SK-N-SH treated with all-trans-retinoic acid at 6 μM for 48 hours (cell line): Measurements from ENCODE around the gene PGM1.
"Not testable (repeated sequence)": the region's sequence is repeated elsewhere in the genome, so short reads cannot be mapped to it uniquely, and the experiment has no call there.

Source experiments
- ATAC-seq: fragments of 200-7000 bp; cut with Tn5 transposase; 3 replicates; pipeline ENCODE4 v1.9.1; 2020; ENCODE audit warnings: mild to moderate bottlenecking, moderate library complexity
- ARNTL ChIP-seq: fragments of 450-650 bp; formaldehyde crosslinking; IDR thresholded peaks from 2 replicates; pipeline ENCODE4 v1.5.0; 2020; ENCODE audit warnings: low read depth, mild to moderate bottlenecking, moderate library complexity, borderline replicate concordance
- BACH2 ChIP-seq: fragments of 250-450 bp; sonication (Bioruptor Pico); IDR thresholded peaks from 2 replicates; pipeline ENCODE4 v1.9.0; 2021; ENCODE audit warnings: mild to moderate bottlenecking, borderline replicate concordance
- CSDC2 ChIP-seq: fragments of 250-450 bp; sonication (Bioruptor Pico); IDR thresholded peaks from 2 replicates; pipeline ENCODE4 v1.5.0; 2020; ENCODE audit warnings: mild to moderate bottlenecking, moderate library complexity
- ESRRG ChIP-seq: fragments of 250-450 bp; sonication (Bioruptor Pico); IDR thresholded peaks from 2 replicates; pipeline ENCODE4 v1.6.1; 2021; ENCODE audit warnings: mild to moderate bottlenecking
- GLIS3 ChIP-seq: fragments of 250-450 bp; sonication (Bioruptor Pico); IDR thresholded peaks from 2 replicates; pipeline ENCODE4 v1.5.0; 2020; ENCODE audit warnings: mild to moderate bottlenecking, moderate library complexity
- ISL1 ChIP-seq: fragments of 250-450 bp; sonication (Bioruptor Pico); IDR thresholded peaks from 2 replicates; pipeline ENCODE4 v2.1.2; 2022; ENCODE audit warnings: mild to moderate bottlenecking, moderate library complexity
- OSR1 ChIP-seq: fragments of 250-450 bp; sonication (Bioruptor Pico); IDR thresholded peaks from 2 replicates; pipeline ENCODE4 v1.8.0; 2022; ENCODE audit warnings: moderate library complexity, mild to moderate bottlenecking, inconsistent platforms
- PPARA ChIP-seq: fragments of 250-450 bp; sonication (Bioruptor Pico); IDR thresholded peaks from 2 replicates; pipeline ENCODE4 v1.5.0; 2020; ENCODE audit warnings: mild to moderate bottlenecking, borderline replicate concordance
- RARB ChIP-seq: fragments of 250-450 bp; sonication (Bioruptor Pico); IDR thresholded peaks from 2 replicates; pipeline ENCODE4 v1.8.0; 2021; ENCODE audit warnings: mild to moderate bottlenecking, moderate library complexity
- SNAI2 ChIP-seq: fragments of 250-450 bp; sonication (Bioruptor Pico); IDR thresholded peaks from 2 replicates; pipeline ENCODE4 v1.5.0; 2020; ENCODE audit warnings: mild to moderate bottlenecking, moderate library complexity
- TCF4 ChIP-seq: fragments of 250-450 bp; sonication (Bioruptor Pico); IDR thresholded peaks from 2 replicates; pipeline ENCODE4 v1.8.0; 2021; ENCODE audit warnings: mild to moderate bottlenecking, moderate library complexity, borderline replicate concordance
- ZC3H10 ChIP-seq: fragments of 250-450 bp; sonication (Bioruptor Pico); IDR thresholded peaks from 2 replicates; pipeline ENCODE4 v1.5.1; 2021; ENCODE audit warnings: mild to moderate bottlenecking, moderate library complexity
- ZFP3 ChIP-seq: fragments of 250-450 bp; sonication (Bioruptor Pico); IDR thresholded peaks from 2 replicates; pipeline ENCODE4 v1.5.0; 2020; ENCODE audit warnings: mild to moderate bottlenecking, moderate library complexity
- ZFP30 ChIP-seq: fragments of 450-650 bp; formaldehyde crosslinking; IDR thresholded peaks from 2 replicates; pipeline ENCODE4 v1.5.0; 2022; ENCODE audit warnings: mild to moderate bottlenecking, moderate library complexity
- ZNF565 ChIP-seq: fragments of 450-650 bp; formaldehyde crosslinking; conservative IDR thresholded peaks from 2 replicates; pipeline ENCODE4 v1.5.0; 2020; ENCODE audit warnings: low read depth, mild to moderate bottlenecking, moderate library complexity
- ZNF70 ChIP-seq: fragments of 450-650 bp; formaldehyde crosslinking; IDR thresholded peaks from 2 replicates; pipeline ENCODE4 v1.5.0; 2020; ENCODE audit warnings: mild to moderate bottlenecking, moderate library complexity
- ZNF8 ChIP-seq: fragments of 450-650 bp; formaldehyde crosslinking; IDR thresholded peaks from 2 replicates; pipeline ENCODE4 v1.5.0; 2020; ENCODE audit warnings: mild to moderate bottlenecking, moderate library complexity
- TF ChIP-seq, protein P1 (sequence below): fragments of 250-450 bp; sonication (Bioruptor Pico); IDR thresholded peaks from 2 replicates; pipeline ENCODE4 v1.5.1; 2021; ENCODE audit warnings: mild to moderate bottlenecking, moderate library complexity
- TF ChIP-seq, protein P2 (sequence below): fragments of 250-450 bp; sonication (Bioruptor Pico); IDR thresholded peaks from 2 replicates; pipeline ENCODE4 v1.5.0; 2020; ENCODE audit warnings: mild to moderate bottlenecking, moderate library complexity
- TF ChIP-seq, protein P3 (sequence below): fragments of 250-450 bp; sonication (Bioruptor Pico); IDR thresholded peaks from 2 replicates; pipeline ENCODE4 v1.5.1; 2020; ENCODE audit warnings: low read depth, mild to moderate bottlenecking, moderate library complexity
- TF ChIP-seq, protein P4 (sequence below): fragments of 250-450 bp; sonication (Bioruptor Pico); IDR thresholded peaks from 2 replicates; pipeline ENCODE4 v1.8.0; 2021; ENCODE audit warnings: low read depth, mild to moderate bottlenecking, moderate library complexity, borderline replicate concordance
- TF ChIP-seq, protein P5 (sequence below): fragments of 250-450 bp; sonication (Bioruptor Pico); IDR thresholded peaks from 2 replicates; pipeline ENCODE4 v1.8.0; 2020; ENCODE audit warnings: mild to moderate bottlenecking, moderate library complexity, borderline replicate concordance

PGM1 gene

DNA sequence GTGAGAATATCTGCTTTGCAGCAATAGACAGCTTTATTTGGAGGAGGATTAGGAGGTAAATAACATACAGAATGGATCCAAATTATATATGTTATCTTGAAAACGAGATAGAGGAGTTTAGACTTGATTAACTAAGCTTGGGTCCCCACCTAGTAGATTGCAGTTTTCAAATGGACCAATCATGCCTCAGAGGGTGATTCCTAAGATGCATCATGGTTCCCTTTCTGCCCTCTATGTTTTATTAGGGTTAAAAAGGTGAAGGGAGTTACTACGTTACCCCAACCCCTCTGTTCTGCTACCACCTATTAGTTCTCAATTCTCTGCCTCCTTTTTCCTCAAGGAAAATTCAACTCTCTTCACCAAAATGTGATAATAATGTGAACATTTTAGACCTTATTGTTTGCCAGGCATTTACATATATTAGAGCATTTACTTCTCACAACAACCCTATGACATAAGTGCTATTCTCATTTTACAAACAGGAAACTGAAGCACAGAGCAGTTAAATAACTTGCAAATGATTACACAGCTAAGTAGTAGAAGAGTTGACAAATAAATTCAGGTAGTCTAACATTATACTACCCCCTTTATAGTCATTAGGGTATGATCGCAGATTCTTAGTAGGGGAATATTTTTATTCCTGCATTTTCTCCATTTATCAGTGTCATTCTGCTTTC is 23.4 kb upstream of the PGM1 start:
- TF ChIP-seq RARB, result no peak
- no peak for TF ChIP-seq CSDC2 (CRISPR knock-in tag)
- TF ChIP-seq GLIS3, result no peak
- TF ChIP-seq ZNF8 (CRISPR knock-in tag), result no peak
- TF ChIP-seq, protein P1, sequence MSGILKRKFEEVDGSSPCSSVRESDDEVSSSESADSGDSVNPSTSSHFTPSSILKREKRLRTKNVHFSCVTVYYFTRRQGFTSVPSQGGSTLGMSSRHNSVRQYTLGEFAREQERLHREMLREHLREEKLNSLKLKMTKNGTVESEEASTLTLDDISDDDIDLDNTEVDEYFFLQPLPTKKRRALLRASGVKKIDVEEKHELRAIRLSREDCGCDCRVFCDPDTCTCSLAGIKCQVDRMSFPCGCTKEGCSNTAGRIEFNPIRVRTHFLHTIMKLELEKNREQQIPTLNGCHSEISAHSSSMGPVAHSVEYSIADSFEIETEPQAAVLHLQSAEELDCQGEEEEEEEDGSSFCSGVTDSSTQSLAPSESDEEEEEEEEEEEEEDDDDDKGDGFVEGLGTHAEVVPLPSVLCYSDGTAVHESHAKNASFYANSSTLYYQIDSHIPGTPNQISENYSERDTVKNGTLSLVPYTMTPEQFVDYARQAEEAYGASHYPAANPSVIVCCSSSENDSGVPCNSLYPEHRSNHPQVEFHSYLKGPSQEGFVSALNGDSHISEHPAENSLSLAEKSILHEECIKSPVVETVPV (CRISPR knock-in tag), result no peak
- TF ChIP-seq ZNF70 (CRISPR knock-in tag), result no peak
- no peak for TF ChIP-seq ARNTL (CRISPR knock-in tag)
- TF ChIP-seq ESRRG (CRISPR knock-in tag), result no peak
- TF ChIP-seq, protein P2, sequence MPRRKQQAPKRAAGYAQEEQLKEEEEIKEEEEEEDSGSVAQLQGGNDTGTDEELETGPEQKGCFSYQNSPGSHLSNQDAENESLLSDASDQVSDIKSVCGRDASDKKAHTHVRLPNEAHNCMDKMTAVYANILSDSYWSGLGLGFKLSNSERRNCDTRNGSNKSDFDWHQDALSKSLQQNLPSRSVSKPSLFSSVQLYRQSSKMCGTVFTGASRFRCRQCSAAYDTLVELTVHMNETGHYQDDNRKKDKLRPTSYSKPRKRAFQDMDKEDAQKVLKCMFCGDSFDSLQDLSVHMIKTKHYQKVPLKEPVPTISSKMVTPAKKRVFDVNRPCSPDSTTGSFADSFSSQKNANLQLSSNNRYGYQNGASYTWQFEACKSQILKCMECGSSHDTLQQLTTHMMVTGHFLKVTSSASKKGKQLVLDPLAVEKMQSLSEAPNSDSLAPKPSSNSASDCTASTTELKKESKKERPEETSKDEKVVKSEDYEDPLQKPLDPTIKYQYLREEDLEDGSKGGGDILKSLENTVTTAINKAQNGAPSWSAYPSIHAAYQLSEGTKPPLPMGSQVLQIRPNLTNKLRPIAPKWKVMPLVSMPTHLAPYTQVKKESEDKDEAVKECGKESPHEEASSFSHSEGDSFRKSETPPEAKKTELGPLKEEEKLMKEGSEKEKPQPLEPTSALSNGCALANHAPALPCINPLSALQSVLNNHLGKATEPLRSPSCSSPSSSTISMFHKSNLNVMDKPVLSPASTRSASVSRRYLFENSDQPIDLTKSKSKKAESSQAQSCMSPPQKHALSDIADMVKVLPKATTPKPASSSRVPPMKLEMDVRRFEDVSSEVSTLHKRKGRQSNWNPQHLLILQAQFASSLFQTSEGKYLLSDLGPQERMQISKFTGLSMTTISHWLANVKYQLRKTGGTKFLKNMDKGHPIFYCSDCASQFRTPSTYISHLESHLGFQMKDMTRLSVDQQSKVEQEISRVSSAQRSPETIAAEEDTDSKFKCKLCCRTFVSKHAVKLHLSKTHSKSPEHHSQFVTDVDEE (CRISPR knock-in tag), result no peak
- no peak for TF ChIP-seq ISL1 (CRISPR knock-in tag)
- TF ChIP-seq ZFP30 (CRISPR knock-in tag), result no peak
- TF ChIP-seq TCF4 (CRISPR knock-in tag), result no peak
- TF ChIP-seq ZNF565, result no peak
- TF ChIP-seq ZFP3 (CRISPR knock-in tag), result no peak
- TF ChIP-seq, protein P3, sequence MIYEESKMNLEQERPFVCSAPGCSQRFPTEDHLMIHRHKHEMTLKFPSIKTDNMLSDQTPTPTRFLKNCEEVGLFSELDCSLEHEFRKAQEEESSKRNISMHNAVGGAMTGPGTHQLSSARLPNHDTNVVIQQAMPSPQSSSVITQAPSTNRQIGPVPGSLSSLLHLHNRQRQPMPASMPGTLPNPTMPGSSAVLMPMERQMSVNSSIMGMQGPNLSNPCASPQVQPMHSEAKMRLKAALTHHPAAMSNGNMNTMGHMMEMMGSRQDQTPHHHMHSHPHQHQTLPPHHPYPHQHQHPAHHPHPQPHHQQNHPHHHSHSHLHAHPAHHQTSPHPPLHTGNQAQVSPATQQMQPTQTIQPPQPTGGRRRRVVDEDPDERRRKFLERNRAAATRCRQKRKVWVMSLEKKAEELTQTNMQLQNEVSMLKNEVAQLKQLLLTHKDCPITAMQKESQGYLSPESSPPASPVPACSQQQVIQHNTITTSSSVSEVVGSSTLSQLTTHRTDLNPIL (CRISPR knock-in tag), result no peak
- no peak for TF ChIP-seq ZC3H10
- TF ChIP-seq, protein P4, sequence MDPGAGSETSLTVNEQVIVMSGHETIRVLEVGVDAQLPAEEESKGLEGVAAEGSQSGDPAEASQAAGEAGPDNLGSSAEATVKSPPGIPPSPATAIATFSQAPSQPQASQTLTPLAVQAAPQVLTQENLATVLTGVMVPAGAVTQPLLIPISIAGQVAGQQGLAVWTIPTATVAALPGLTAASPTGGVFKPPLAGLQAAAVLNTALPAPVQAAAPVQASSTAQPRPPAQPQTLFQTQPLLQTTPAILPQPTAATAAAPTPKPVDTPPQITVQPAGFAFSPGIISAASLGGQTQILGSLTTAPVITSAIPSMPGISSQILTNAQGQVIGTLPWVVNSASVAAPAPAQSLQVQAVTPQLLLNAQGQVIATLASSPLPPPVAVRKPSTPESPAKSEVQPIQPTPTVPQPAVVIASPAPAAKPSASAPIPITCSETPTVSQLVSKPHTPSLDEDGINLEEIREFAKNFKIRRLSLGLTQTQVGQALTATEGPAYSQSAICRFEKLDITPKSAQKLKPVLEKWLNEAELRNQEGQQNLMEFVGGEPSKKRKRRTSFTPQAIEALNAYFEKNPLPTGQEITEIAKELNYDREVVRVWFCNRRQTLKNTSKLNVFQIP (CRISPR knock-in tag), result no peak
- no peak for ATAC-seq

DNA sequence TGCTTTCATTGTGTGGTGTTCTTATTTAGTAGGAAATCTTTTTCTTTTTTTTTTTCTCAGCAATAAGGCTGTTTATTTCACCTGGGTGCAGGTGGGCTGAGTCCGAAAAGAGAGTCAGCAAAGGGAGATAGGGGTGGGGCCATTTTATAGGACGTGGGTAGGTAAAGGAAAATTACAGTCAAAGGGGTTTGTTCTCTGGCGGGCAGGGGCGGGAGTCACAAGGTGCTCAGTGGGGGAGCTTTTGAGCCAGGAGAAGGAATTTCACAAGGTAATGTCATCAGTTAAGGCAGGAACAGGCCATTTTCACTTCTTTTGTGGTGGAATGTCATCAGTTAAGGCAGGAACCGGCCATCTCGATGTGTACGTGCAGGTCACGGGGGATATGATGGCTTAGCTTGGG is 20.5 kb upstream of the PGM1 start:
- not testable (repeated sequence) for ATAC-seq

DNA sequence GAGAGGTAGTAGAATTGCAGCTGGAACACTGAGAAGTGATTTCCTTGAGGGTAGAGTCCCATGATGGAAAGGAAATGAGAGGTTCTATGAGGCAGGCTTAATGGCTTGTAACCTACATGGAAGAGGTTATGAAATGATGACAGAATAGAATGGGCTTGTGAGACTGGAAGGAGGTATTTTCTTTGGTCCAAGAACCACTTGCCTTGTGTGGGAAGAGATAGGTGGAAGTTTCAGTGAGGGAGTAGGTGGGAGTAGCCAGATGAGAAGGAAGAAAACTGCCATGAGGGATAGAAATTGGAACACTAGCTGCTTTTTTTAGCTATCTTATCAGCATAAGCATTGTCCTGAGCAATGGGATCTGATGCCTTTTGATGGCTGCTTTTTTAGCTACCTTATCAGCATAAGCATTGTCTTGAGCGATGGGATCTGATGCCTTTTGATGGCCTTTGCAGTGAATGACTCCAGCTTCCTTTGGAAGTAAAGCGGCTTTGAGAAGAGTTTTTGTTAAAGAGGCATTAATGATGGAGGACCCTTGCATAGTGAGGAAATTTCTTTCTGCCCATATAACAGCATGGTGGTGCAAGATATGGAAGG is 18.9 kb upstream of the PGM1 start:
- not testable (repeated sequence) for ATAC-seq

DNA sequence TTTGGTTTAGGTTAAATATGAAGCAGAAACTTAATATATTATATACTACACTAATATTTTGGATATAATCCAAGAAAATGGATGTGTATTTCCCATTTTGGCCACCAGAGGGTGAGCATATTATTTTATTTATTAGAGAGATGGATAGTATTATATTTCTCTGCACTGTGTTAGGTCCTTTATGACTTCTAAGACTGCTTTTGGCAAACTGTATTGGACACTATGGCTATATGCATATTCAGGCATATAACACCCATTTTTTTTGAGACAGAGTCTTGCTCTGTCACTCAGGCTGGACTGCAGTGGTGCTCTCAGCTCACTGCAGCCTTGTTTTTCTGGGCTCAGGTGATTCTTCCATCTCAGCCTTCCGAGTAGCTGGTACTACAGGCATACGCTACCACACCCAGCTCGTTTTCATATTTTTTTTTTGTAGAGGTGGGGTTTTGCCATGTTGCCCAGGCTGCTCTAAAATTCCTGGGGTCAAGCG is 17.8 kb upstream of the PGM1 start:
- peak; percentile 55 for ATAC-seq
- TF ChIP-seq TCF4 (CRISPR knock-in tag) (no peak), RARB (no peak), SNAI2 (CRISPR knock-in tag) (no peak), OSR1 (no peak), ISL1 (CRISPR knock-in tag) (no peak), ZNF8 (CRISPR knock-in tag) (no peak), ZNF70 (CRISPR knock-in tag) (no peak), ZNF565 (no peak), PPARA (no peak), ARNTL (CRISPR knock-in tag) (no peak), BACH2 (CRISPR knock-in tag) (no peak)
- TF ChIP-seq, protein P4 (CRISPR knock-in tag), result no peak
- TF ChIP-seq, protein P3 (CRISPR knock-in tag), result no peak
- TF ChIP-seq, protein P5, sequence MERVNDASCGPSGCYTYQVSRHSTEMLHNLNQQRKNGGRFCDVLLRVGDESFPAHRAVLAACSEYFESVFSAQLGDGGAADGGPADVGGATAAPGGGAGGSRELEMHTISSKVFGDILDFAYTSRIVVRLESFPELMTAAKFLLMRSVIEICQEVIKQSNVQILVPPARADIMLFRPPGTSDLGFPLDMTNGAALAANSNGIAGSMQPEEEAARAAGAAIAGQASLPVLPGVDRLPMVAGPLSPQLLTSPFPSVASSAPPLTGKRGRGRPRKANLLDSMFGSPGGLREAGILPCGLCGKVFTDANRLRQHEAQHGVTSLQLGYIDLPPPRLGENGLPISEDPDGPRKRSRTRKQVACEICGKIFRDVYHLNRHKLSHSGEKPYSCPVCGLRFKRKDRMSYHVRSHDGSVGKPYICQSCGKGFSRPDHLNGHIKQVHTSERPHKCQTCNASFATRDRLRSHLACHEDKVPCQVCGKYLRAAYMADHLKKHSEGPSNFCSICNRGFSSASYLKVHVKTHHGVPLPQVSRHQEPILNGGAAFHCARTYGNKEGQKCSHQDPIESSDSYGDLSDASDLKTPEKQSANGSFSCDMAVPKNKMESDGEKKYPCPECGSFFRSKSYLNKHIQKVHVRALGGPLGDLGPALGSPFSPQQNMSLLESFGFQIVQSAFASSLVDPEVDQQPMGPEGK, result no peak

DNA sequence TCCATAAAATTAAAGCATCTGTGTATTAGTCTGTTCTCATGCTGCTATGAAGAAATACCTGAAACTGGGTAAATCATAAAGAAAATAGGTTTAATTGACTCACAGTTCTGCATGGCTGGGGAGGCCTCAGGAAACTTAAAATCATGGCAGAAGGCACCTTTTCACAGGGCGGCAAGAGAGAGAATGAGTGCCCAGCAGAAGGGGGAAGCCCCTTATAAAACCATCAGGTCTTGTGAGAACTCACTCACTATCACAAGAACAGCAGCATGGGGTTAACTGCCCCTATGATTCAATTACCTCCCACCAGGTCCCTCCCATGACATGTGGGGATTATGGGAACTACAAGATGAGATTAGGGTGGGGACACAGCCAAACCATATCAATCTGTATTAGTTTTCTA is 6.9 kb upstream of the PGM1 start:
- not testable (repeated sequence) for ATAC-seq
